ENCODE results near the gene GRIK3. TPM values are rescaled to one million over a fixed set of nuclear protein-coding genes. Genes with fewer than 3 reads are reported as not detected.
A peak's percentile ranks its signal among the peaks of the same experiment; 100 is the strongest.

GRIK3 gene
- total RNA-seq, 1 donor from 2014 or later, result not detected

DNA sequence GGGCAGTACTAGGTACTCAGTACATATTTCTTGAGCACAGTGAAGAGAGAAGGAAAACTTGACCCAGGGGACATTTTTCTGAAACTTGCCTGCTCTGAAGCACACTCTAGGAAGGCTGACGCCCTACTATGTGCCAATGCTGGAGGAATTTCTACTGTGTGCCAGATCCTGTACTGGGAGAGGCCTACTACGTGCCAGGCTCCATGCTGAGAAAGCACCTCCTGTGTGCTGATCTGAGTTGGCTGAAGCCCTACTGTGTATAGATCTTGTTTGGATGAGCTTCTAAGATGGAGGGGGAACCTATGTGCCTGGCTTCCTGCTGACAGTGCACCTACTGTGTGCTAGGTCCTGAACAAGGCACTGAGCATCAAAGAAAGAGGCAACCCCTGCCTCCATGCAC, 86.2 kb downstream of the GRIK3 start:
- no peak for DNase-seq (ENCODE audit: low spot score)

DNA sequence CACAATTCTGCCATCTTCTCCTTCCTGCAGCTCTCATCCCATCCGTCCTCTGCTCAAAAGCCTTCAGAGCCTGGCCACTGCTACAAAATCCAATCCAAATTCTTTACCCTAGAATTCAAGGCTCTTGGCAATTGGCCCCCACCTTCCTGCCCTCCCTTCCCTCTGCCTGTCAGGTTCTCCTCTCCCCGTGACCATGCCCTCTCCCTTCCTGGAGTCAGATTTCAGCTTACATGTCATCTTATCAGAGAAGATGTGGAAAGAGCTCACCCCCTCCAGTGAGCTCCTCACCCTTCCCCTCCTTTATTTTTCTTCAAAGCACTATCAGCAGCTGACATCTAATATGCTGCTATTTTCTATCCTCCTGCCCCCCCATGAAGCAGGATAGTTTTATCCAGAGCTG, 86.9 kb downstream of the GRIK3 start:
- DNase-seq (ENCODE audit: low spot score), result no peak

DNA sequence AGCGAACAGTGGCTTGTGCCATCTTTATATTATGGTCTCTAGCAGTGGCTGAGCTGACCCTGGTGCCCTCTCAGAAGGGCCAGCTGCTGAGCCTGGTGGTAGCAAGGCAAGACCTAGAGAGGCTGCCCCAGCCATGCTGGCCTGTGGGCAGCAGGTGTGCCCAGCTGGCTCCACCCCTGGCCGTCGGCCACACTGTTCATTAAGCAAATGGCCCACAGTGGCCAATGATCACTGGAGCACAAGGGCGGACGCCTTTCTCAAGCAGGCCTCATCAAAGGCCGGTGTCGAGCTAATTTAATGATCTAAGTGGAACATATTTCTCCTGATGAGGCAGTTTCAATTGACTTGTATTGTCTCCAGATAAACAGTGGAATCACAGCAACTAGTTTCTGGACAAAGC, 89.4 kb downstream of the GRIK3 start:
- DNase-seq (ENCODE audit: low spot score), result no peak

DNA sequence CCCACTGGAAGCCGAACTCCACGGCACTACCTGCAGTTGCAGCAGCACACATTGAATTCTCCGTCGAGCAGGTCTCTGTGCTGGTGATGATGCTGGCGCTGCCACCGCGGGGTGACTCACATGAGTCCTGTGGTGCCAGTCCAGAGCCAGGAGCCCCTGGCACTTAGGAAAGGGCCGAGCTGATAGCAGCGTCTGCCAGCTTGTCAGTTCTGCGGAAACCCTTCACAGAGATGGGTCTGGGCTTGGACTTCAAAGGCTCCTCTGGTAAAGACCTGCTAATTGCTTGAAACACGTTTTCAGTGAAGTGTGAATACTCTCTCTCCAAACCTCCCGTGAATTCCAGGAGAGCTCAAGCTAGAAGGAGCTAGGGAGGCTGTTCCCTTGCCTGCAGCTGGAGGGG, 92.2 kb downstream of the GRIK3 start:
- no peak for DNase-seq (ENCODE audit: low spot score)

DNA sequence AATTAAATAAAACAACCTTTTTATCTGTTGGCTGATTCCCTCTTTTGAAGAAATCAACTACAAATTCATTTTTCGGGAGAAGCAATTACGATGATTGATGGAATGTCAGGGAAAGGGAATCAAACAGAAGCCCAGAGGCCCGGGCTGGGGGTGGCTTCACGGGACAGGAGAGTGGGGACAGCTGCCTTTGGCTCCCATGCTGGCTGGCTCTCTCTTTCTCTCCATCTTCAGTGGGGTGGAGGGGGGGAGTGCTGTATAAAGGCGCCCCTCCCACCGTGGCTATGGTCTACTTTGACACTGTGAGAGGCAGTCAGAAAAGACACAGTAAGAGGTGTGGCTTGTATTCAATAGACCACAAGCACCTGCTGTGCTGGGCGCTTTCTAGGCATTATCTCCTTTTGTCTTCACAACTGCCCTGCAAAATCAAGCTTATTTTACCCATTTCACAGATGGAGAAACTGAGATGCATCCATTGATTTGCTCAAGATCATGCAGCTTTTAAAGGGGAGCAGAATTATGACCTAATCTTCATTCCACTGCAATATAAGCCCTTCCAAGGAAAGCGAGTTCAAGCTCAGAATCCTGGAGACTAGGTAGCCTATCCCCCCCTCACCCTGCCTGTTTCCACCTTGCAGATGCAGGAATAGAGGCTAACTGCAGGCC, 92.9 kb downstream of the GRIK3 start:
- no peak for DNase-seq (ENCODE audit: low spot score)

DNA sequence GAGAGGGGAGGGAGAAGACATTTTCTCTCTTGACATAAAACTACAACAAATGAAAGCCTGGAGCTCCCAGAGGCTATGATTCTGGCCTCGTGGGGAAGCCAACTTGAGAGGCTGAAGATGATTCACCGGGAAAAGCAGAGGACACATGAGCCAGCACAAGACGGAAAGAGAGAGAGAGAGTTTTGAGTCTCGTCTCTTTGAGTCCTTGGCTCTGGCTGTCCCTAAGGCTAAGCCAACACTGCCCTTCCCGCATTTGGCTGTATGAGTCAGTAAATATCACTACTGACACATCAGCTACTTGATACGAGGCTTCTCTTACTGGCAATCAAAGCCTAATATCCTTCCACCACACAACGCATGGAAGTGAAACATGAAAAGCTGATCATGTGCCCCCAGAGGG, 95.5 kb downstream of the GRIK3 start:
- DNase-seq (ENCODE audit: low spot score), result no peak

DNA sequence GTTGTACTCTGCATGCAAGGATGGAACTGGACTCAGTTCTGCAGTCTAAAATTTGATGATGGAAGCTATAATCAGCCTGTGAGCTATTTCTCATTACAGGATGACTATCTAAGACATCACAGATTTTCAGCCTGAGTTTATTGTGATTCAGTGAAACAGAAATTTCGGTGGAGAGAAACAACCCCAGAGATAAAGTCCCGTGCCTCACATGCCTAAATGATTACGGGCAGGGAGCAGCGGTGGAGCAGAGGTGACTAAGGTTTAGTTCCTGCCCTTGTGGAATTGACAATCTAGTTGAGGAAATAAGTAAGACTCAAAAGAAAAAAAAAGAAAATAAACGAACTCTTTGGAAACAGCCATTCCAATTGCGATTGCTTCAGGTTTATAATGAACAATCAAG, 96.9 kb downstream of the GRIK3 start:
- no peak for DNase-seq (ENCODE audit: low spot score)

DNA sequence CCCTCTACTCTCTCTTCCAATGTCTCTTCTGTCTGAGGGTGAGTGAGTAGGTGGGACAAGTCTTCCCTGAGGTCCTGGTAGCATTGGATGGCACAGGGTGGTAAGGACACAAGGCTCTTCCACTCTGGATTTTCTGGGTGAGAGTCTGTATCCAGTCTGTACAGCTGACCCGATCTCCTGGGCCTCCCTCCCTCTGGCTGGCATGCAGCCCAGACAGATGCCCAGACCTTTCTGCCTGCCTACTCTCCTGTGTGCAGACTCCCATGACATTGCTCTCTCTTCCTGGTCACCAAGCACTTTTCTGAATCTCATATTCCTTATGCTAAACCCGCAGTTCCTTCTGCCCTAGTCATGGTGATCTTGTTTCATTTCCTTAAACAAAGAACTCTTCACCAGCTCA, 100.3 kb downstream of the GRIK3 start:
- no peak for DNase-seq (ENCODE audit: low spot score)

DNA sequence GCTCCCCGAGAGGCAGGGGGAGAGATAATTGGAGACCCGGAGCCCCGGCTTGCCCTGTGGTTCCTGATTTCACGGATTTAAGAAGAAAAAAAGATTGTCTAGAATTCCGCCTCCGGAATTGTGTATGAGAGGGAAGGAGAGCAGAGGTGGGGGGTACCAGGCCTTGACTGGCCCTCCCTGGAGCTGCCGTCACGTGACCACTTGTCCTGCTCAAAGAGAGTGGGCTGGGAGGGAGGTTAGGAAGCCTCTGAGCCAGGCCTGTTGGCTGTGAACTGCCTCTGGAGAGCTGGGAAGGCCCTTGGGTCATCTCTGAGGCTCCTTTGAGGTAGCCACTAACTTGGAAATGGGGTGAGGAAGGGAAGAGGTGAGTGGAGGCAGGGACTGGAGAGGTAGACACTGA, 106.5 kb downstream of the GRIK3 start:
- DNase-seq (ENCODE audit: low spot score), result no peak

DNA sequence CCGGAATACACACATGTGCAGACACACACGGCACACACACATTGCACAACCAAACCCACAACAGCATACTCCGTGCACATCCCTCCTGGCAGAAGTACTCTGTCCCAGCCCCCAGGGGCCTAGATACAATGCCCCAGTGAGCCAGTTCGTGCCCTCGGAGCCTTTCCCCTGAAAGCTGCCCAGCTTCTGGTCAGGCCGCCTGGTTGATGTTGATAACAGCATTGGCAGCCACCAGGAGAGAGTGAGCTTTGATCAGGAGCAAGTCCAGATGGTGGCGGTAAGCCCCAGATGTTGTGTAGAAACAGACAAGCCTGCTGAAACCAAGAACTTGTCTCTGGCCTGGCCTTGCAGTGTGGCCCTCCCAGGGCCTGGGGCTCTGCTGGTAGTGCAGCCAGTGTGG, 109.1 kb downstream of the GRIK3 start:
- no peak for DNase-seq (ENCODE audit: low spot score)

DNA sequence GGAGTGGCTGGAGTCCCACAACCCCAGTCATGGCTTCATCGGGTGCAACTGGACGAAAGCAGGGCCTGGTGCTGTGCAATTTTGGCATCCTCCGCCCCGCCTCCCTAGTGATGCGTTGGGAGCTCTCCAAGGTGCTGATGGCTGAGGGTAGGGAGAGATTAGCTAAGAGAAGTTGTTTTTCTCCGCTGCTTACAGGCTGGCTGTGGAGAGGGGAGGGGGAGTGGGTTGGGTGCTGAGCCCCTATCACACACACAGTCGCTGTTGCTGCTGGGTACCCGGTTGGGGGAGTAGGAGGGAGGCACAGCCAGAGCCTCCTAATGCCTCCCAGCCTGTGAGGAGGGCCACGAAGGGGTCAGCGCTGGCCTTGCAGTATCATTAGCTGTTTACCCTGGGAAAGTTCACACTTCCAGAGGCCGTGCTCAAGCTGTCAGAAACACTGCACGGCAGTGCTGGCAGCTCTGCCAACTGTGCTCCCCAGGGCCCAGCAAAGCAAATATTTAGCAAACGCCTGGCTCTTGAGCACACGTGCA, 110.0 kb downstream of the GRIK3 start:
- DNase-seq (ENCODE audit: low spot score), result peak; percentile 81

DNA sequence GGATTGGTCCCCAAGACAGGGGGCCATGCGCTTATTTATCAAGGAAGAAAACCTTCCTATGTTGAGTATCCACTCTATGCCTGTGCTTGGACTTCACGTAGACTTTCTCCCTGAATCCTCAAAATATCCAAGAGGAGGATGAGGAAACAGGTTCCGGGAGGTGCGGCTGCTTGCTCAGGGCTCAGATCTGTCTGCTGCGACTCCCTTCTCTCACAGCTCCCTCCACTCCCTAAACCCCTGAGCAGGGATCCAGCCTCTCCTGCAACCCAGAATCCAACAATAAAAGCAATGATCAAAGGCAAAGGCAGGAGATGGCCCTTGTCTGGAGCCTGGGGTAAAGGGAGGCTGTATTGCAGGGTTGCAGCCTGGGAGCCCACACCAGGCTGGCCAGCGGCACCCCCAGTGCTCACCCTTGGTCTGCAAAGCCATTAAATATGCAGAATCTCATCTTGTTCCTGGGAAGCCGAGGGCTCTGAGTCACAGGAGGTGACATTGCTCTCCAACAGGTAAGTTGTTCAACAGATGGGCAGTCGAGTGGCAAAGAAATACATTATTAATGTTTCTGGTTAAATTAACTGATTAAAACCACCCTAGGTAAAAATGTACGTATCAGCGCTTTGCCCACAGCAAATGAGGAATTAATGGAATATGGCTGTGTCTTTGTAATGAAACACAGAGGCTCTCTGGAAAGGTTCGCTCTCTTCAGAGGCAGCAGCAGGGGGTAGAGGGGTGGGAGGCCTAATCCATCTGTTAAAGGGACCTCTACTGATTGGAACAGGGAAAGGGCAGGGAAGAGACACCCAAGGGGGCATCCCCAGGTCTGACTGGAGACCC, 111.5 kb downstream of the GRIK3 start:
- DNase-seq (ENCODE audit: low spot score), result peak; percentile 60

DNA sequence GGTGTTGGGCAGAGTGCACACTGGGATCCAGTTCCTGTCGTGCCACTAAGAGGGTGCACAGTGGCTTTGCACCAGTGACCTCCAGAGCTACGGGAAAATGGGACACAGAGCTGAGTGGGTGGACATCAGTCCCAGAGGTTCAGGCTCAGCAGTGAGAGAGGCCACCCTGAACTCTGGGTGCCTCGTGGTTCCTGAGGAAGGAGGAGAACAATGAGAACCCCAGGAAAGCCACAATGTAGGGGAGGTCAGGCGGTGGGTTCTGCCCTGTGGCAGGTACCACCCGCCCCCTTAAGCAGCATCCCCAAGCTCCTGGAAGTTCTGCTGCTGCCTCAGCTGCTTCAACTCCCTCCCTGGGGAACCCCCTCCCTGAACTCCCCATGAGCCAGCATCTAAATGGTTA, 112.2 kb downstream of the GRIK3 start:
- peak; percentile 64 for DNase-seq (ENCODE audit: low spot score)

DNA sequence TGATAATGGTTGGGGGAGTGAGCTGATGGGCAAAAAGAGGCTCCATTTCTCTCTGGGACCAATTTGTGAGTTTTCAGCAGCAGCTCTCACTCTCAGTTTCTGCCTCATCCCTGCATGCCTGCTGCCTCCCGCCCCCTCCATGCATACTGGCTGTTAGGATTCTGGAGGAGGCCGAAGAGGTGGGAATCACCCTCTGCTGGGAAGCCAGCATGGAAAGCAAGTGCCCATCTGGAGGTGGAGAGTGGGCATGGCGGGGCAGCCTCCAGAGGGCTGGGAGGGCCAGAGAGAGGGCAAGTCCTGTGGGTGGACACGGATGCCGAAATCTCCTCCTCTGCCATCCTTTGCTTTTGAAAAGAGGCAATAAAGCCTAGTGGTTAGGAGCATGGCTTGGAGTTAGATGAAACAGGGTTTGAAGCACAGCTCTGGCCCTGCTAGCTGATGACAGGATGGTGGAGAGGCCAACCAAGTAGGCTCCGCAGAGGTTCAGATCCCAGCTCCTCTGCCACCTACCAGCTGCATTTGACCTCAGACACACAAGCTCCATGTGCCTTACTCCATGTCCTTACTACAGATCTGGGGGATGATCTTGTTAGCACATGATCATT, 113.4 kb downstream of the GRIK3 start:
- peak; percentile 71 for DNase-seq (ENCODE audit: low spot score)

DNA sequence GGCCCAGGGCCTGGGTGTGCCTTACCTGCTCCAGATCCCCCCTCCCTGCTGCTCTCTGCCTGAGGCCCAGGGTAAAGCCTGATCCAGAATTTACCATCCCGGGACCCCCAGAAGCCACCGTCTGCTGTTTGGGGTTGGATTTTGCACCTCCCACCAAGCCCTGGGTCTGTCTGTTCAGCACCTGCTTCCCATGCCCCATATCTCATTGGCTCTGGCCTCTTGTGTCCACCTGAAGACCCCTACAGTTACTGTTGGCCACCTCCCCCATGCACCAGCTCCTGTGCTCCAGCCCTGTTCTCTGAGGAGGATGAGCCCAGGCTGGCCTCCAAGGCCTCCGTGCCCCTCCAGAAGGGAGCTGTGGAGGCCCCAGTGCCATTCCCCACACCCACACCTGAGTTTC, 113.9 kb downstream of the GRIK3 start:
- peak; percentile 79 for DNase-seq (ENCODE audit: low spot score)

DNA sequence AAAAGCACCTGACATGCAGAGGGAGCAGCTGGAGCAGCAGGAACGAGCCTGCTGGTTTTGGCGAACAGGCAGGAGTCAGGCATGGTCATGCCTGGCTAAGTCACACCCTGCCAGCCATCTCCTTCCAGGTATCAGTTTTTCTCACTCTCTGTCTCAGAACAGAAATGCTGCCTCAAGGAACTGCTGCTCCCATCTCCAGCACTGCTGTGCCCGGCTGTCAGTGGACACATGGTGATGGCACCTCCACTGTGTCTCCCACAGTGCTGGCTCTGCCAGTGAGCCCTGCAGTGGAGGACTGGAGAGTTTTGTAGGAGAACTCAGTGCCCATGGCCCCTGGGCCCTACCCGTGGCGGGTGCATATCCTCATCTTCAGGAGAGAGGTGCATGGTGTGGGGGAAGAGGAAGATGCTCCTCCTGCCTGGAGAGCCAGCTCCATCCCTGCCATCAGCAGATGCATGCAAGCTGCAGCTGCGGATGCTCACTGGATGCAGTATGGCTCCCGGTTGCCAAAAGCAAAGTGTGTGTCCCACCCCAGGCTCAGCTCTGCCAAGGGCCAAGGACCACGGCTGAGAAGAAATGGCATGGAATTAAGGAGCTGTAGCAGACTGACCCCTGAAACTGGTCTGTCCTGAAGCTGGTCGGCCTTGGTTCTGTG, 114.7 kb downstream of the GRIK3 start:
- DNase-seq (ENCODE audit: low spot score), result peak; percentile 86

DNA sequence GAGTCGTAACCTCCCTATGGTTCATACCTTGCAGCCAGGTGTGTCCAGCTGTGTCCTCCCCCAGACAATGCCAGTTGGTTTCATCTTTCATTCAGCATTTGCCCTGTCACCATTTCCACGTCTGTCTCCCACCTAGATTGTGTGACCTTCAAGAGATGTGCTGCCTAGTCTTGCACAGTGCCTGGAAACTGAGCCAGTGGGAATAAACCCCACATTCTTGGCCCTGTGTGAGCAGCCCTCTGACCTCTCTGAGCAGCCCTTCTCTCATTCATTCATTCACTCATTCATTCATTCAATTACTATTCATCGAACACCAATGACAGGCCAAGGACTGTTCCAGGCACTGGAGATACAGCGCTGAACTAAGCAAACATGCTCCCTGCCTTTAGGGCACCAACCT, 115.7 kb downstream of the GRIK3 start:
- DNase-seq (ENCODE audit: low spot score), result peak; percentile 22

DNA sequence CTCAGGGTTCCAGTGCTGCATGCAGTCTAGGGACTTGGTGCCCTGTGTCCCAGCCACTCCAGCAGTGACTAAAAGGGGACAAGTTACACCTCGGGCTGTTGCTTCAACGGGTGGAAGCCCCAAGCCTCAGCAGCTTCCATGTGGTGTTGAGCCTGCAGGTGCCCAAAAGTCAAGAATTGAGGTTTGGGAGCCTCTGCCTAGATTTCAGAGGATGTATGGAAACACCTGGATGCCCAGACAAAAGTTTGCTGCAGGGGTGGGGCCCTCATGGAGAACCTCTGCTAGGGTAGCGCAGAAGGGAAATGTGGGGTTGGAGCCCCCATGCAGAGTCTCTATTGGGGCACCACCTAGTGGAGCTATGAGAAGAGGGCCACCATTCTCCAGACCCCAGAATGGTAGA, 117.8 kb downstream of the GRIK3 start:
- peak; percentile 26 for DNase-seq (ENCODE audit: low spot score)

DNA sequence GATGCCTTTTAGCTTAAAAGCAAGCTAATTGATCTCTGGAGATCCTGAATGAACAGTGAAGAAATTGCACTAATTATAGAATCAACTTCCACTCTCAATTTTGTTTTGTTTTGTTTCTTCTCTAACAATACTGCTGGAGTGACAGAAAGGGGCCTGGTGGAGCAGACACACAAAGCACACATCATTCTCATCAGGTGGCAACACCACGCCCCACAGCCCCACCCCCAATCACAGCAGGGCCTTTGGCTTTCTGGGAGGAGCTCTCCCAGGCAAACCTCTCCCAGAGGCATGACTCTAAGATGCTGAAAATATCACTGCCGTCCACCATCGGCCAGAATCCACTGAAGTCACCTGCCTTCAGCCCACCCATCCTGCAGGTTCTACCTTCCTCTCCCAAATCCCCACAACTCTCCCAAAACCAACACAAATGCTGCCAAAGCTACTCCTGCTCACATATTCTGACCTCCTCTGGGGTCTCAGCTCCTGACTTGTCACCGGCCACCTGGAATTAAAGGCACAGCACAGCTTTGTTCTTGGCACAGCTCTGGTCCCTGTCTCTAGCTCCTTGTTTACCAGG, 120.7 kb downstream of the GRIK3 start:
- DNase-seq (ENCODE audit: low spot score), result peak; percentile 53

DNA sequence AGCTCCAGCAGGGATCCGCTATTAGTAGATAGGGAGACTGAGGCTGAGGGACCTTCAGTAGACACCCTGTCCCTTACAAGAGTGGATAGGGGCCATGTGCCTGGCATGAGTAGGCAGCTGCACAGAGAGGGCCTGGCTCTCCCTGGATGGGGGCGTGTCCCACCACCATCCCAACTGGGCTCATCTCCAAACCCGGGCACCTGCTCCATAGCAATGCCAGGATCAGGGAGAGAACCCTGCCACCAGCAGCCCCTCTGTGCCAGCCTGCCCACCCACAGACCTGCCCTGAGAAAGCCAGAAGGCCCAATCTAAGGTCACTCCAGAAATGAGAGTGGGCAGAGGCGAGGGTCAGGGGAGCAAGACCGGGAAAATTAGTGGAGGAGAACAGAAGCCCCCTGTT, 121.3 kb downstream of the GRIK3 start:
- DNase-seq (ENCODE audit: low spot score), result peak; percentile 79

DNA sequence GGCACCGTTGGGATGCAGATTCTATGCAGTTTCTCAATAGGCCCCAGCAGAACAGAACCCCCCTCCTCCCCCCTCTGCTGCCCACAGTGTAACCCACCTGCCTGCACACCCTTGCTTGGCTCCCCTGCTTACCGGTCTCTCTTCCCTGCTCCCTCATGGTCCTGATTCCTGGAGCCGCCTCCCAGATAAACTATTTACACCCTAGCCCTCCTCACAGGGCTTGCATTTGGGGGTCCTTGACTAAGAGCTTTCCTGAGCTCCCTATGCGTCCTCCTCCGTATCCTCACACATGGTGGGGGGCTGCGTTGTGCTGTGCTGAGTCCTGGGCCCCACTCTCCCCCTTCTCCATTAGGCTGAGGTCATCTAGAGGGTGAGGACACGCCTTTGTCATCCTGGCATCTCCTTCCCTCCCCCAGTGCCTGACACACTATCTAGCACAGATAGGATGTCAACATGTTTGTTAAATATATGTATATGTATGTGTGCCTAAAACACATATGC, 121.9 kb downstream of the GRIK3 start:
- DNase-seq (ENCODE audit: low spot score), result peak; percentile 62
